Spleen (tissue), 7 donors: Measurements from ENCODE around the gene ODAM.

ENCODE experiments used
- POLR2AphosphoS5 ChIP-seq, 3 donors: sonication (generic); formaldehyde crosslinking; IDR thresholded peaks; one replicate each; pipeline ENCODE4 v1.5.1; 2017; ENCODE audit warnings: antibody characterized with exemption in 3 of 3
- TF ChIP-seq, protein P1 (sequence below), 11 experiments: fragments of 200-600 bp in 7 of 11; fragments of 450-650 bp in 4 of 11; sonication (generic) in 4 of 11; IDR thresholded peaks in 8 of 11; conservative IDR thresholded peaks in 3 of 11; 1 replicate in 7 of 11; 2 replicates in 4 of 11; pipeline versions ENCODE4 v1.4.0 to v1.8.0; 2016 to 2021; ENCODE audit warnings: antibody characterized with exemption in 11 of 11, inconsistent platforms in 4 of 11, mild to moderate bottlenecking in 1 of 11
- donor health status: DM: no; HTN: no; CAD: no; lungs with moderate emphysema.
- donor health status: DM: no; HTN: no; CAD: no.
- donor health status: DM: no; HTN: no; CAD: no.

DNA sequence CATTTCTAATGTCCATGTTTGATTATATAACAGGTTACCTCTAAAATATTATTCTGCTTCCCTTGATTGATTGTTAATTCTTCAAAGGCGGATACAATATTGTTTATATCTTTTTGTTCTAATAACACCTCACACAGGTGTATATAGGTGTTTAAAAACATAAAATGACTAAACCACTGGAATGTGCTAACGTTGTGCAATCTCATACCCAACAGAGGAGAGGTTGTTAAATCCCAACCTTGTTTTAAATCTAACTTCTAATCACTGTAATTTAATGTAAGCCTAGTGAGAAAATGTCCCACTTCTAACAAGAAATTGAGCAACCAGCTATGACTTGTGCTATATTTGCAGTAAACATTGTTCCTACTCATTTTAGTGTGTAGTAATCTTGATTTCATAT lies 1.3 kb downstream of the ODAM start:
- TF ChIP-seq POLR2AphosphoS5 (IDR thresholded peaks at IDR 0.05) = no peak
- TF ChIP-seq, protein P1, sequence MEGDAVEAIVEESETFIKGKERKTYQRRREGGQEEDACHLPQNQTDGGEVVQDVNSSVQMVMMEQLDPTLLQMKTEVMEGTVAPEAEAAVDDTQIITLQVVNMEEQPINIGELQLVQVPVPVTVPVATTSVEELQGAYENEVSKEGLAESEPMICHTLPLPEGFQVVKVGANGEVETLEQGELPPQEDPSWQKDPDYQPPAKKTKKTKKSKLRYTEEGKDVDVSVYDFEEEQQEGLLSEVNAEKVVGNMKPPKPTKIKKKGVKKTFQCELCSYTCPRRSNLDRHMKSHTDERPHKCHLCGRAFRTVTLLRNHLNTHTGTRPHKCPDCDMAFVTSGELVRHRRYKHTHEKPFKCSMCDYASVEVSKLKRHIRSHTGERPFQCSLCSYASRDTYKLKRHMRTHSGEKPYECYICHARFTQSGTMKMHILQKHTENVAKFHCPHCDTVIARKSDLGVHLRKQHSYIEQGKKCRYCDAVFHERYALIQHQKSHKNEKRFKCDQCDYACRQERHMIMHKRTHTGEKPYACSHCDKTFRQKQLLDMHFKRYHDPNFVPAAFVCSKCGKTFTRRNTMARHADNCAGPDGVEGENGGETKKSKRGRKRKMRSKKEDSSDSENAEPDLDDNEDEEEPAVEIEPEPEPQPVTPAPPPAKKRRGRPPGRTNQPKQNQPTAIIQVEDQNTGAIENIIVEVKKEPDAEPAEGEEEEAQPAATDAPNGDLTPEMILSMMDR (IDR thresholded peaks at IDR 0.05 in 8 of 11, conservative IDR thresholded peaks at IDR 0.05 in 3 of 11) = no peak
